ENCODE results near the gene STK26.
"Not testable (repeated sequence)": the region's sequence is repeated elsewhere in the genome, so short reads cannot be mapped to it uniquely, and the experiment has no call there.

STK26 gene

DNA sequence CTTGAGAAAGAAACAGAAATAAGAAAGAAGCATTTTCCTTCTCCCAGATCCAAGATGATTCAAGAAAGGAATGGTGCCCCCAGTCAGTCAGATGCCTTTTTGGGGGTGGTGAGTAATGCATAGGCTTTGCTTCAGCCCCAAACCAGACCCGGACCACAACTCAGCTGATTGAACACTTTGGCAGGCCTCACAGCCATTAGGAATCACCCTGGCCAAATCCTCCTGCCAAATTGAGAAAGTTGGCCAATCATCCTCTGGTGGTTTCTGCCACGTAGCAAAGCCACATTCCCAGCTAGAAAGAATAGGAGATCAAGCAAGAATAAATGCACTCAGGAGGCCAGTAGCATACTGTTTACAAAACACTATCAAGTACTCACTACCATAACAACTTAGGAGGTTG, 71.1 kb downstream of the STK26 start:
- DNase-seq (no peak), ATAC-seq (ENCODE audit: insufficient read depth, low read depth) (no peak)
- H3K4me2 ChIP-seq (ENCODE audit: insufficient read depth, low read length): no peak overlapping the region
- H4K20me1 ChIP-seq (ENCODE audit: insufficient read depth, low read length): no peaks in the 10 kb centered on the region
- H3K27ac ChIP-seq (ENCODE audit: low read length): no peak overlapping the region
- no peaks in the 10 kb centered on the region for H3K27me3 ChIP-seq (ENCODE audit: insufficient read depth, low read length, poor library complexity)
- H3K9ac ChIP-seq (ENCODE audit: low read depth, low read length): no peak overlapping the region
- H2AFZ ChIP-seq (ENCODE audit: low read depth, low read length): no peak overlapping the region
- no peaks in the 10 kb centered on the region for H3K4me1 ChIP-seq (ENCODE audit: insufficient read depth, low read length)
- TF ChIP-seq EZH2 (IDR thresholded peaks at IDR 0.05; ENCODE audit: borderline replicate concordance, low read depth, low read length, severe bottlenecking) (no peak), CTCF (IDR thresholded peaks at IDR 0.05; ENCODE audit: borderline replicate concordance, extremely low read depth, low read length, poor library complexity, severe bottlenecking) (no peak)
- H3K9me3 ChIP-seq (ENCODE audit: insufficient read depth, low read length, severe bottlenecking): no peaks in the 10 kb centered on the region
- H3K79me2 ChIP-seq (ENCODE audit: insufficient read depth, low read length): no peaks in the 10 kb centered on the region
- H3K36me3 ChIP-seq (ENCODE audit: insufficient read depth, low read length): no peaks in the 10 kb centered on the region
- no peak overlapping the region for H3K4me3 ChIP-seq (ENCODE audit: low read depth in 1 of 2, low read length in 2 of 2)

GRCh38 chrX:132098704-132099103, 75.6 kb downstream of the STK26 start:
- H2AFZ ChIP-seq (ENCODE audit: low read depth, low read length); DNase-seq; H3K27me3 ChIP-seq (ENCODE audit: insufficient read depth, low read length, poor library complexity); H3K36me3 ChIP-seq (ENCODE audit: insufficient read depth, low read length); ATAC-seq (ENCODE audit: insufficient read depth, low read depth); H3K4me2 ChIP-seq (ENCODE audit: insufficient read depth, low read length); H3K27ac ChIP-seq (ENCODE audit: low read length); H3K4me1 ChIP-seq (ENCODE audit: insufficient read depth, low read length); H3K9ac ChIP-seq (ENCODE audit: low read depth, low read length); H3K4me3 ChIP-seq (ENCODE audit: low read depth in 1 of 2, low read length in 2 of 2); H3K79me2 ChIP-seq (ENCODE audit: insufficient read depth, low read length); H4K20me1 ChIP-seq (ENCODE audit: insufficient read depth, low read length); H3K9me3 ChIP-seq (ENCODE audit: insufficient read depth, low read length, severe bottlenecking): not testable (repeated sequence)

GRCh38 chrX:132101206-132101605, 78.1 kb downstream of the STK26 start:
- Histone ChIP-seq H2AFZ (ENCODE audit: low read depth, low read length) (no peak overlapping the region), H3K4me1 (ENCODE audit: insufficient read depth, low read length) (no peaks in the 10 kb centered on the region), H3K79me2 (ENCODE audit: insufficient read depth, low read length) (no peaks in the 10 kb centered on the region), H3K27ac (ENCODE audit: low read length) (no peak overlapping the region), H3K36me3 (ENCODE audit: insufficient read depth, low read length) (no peaks in the 10 kb centered on the region), H3K9me3 (ENCODE audit: insufficient read depth, low read length, severe bottlenecking) (no peaks in the 10 kb centered on the region), H3K4me3 (ENCODE audit: low read depth in 1 of 2, low read length in 2 of 2) (no peak overlapping the region), H3K4me2 (ENCODE audit: insufficient read depth, low read length) (no peak overlapping the region), H3K27me3 (ENCODE audit: insufficient read depth, low read length, poor library complexity) (no peaks in the 10 kb centered on the region), H3K9ac (ENCODE audit: low read depth, low read length) (no peak overlapping the region), H4K20me1 (ENCODE audit: insufficient read depth, low read length) (no peaks in the 10 kb centered on the region)
- DNase-seq: no peak
- TF ChIP-seq EZH2 (IDR thresholded peaks at IDR 0.05; ENCODE audit: borderline replicate concordance, low read depth, low read length, severe bottlenecking) (no peak), CTCF (IDR thresholded peaks at IDR 0.05; ENCODE audit: borderline replicate concordance, extremely low read depth, low read length, poor library complexity, severe bottlenecking) (no peak)
- no peak for ATAC-seq (ENCODE audit: insufficient read depth, low read depth)

GRCh38 chrX:132101799-132102198, 78.7 kb downstream of the STK26 start:
- ATAC-seq (ENCODE audit: insufficient read depth, low read depth) (no peak), DNase-seq (no peak)
- Histone ChIP-seq H3K4me3 (ENCODE audit: low read depth in 1 of 2, low read length in 2 of 2) (no peak overlapping the region), H3K9me3 (ENCODE audit: insufficient read depth, low read length, severe bottlenecking) (no peaks in the 10 kb centered on the region), H3K36me3 (ENCODE audit: insufficient read depth, low read length) (no peaks in the 10 kb centered on the region), H3K79me2 (ENCODE audit: insufficient read depth, low read length) (no peaks in the 10 kb centered on the region), H3K4me1 (ENCODE audit: insufficient read depth, low read length) (no peaks in the 10 kb centered on the region), H3K27ac (ENCODE audit: low read length) (no peak overlapping the region), H4K20me1 (ENCODE audit: insufficient read depth, low read length) (no peaks in the 10 kb centered on the region), H3K4me2 (ENCODE audit: insufficient read depth, low read length) (no peak overlapping the region), H2AFZ (ENCODE audit: low read depth, low read length) (no peak overlapping the region), H3K27me3 (ENCODE audit: insufficient read depth, low read length, poor library complexity) (no peaks in the 10 kb centered on the region), H3K9ac (ENCODE audit: low read depth, low read length) (no peak overlapping the region)
- TF ChIP-seq CTCF (IDR thresholded peaks at IDR 0.05; ENCODE audit: borderline replicate concordance, extremely low read depth, low read length, poor library complexity, severe bottlenecking): no peak
- TF ChIP-seq EZH2 (IDR thresholded peaks at IDR 0.05; ENCODE audit: borderline replicate concordance, low read depth, low read length, severe bottlenecking): no peak
